Left forelimb (tissue), 1 donor: ENCODE results near the gene CMIP.

ENCODE experiments used
- DNase-seq: peaks from one replicate; pipeline ENCODE4 v3.0.0-alpha.2; 2018; ENCODE audit warnings: low spot score

Gene CMIP

DNA sequence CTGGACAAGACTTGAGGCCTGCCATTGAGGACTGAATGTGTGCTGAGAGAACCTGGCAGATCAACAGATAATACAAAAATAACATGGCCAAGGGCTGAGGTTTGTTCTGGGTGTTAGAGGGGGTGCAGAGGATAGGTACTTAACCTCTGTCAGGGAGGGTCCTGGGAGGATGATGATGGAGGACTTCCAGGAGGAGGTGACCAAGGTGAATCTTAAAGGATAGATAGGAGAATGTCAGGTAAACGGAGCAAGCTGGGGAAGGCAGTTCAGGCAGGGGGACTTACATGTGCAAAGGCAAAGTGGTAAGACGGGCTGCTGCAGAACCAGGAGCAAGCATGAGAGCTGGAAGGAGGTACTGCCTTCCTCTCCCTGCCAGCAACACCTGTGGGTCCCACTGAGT, 214.6 kb downstream of the CMIP start:
- DNase-seq, result no peak

DNA sequence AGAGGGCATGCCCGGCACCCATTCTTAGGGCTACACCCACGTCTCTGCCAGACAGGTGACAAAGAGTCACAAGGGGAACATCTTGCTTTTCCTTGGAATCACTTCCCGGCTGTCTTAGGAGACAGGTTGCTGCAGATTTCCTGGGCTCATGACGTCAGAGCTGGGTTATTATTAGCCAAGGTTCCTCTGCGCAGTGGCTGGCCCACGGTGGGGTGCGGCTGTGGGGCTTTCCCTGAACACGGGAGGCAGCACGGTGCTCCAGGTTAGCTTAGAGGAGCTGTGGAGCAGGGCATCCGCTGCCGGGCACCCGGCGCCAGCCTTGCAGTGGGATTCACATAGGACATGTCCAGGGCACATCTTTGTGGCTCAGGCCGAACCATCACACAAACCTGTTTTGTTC, 216.5 kb downstream of the CMIP start:
- no peak for DNase-seq

DNA sequence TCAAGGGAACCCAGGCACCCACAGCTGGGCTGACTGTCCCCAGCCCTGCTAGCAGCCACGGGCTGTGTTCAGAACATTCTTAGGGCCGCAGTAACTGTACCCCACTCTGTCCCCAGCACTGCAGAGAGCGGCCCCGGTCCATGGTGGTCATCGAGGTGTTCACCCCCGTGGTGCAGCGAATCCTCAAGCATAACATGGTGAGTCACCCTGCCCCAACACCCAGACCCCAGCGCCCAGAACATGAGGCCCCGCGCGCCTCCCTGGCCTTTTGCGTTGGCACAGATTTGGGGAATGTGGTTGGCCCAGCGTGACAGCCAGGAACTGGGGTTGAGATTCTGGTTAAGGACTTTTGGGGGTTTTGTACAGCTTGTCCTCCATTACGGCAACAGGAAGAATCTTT, 219.5 kb downstream of the CMIP start:
- DNase-seq, result no peak

DNA sequence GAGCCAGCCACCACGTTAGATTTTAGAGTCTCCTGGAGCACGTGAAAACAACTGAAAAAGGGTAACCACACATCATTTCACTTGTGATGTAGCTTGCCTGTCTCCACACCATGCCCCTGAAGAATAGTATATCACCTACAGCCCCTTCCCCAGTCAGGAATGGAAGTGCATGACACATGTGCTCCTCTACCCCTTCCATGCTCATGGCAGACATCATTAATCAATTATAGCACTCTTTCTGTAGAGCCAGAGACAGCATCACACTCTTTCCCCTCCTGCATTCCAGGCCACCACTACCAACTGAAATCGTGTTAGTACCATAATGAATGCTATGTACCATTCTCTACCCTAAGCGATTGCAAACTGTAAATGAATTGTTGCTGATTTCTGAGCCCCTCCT, 221.0 kb downstream of the CMIP start:
- no peak for DNase-seq

DNA sequence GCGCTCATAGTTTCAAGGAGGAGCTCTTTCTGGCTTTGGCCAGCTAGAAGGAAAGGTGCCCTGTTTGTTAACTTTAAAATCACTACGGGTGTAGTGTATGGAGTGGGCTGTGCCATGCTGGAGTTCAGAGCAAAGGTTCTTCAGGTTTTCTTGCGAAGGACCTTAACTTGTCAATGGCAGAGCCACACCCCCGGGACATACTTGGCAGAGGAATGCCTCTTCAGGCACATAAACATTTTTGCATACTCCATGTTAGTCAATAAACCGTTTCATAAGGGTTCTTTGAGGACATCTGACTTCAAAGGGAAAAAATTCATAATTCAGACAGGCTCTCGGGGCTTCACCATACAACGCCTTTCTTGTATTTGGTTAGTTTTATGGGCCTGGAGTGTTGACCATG, 221.5 kb downstream of the CMIP start:
- no peak for DNase-seq

DNA sequence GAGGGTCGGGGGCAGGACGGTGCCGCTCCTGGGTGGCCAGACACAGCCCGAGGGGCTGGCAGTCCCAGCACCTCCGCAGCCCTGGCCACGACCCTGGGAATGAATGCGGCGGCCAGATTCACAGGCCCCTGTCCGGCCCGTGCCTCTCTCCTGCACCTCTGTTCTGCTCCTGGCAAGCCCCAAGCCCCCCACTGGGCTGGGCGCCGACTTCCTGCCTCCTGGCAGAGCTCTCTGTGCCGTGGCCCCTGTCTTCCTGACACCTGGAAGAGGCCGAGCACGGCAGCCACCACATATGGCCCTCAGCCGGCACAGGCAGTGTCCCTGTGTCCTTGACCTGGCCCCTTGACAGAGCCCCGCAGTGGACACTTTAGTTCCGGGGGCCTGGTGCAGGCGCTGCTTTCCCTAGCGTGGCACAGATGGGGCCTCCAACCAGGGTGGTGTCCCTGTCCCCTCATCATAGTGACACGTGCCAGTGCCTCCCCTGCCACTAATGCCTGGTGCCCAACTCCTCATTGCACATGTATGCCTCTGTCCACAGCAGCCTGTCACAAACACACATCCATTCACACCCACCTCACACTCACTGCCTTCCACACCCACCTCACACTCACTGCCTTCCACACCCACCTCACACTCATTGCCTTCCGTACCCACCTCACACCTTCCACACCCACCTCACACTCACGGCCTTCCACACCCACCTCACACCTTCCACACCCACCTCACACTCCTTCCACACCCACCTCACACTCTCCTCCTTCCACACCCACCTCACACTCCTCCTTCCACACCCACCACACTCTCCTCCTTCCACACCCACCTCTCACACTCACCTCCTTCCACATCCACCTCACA, 223.9 kb downstream of the CMIP start:
- no peak for DNase-seq

DNA sequence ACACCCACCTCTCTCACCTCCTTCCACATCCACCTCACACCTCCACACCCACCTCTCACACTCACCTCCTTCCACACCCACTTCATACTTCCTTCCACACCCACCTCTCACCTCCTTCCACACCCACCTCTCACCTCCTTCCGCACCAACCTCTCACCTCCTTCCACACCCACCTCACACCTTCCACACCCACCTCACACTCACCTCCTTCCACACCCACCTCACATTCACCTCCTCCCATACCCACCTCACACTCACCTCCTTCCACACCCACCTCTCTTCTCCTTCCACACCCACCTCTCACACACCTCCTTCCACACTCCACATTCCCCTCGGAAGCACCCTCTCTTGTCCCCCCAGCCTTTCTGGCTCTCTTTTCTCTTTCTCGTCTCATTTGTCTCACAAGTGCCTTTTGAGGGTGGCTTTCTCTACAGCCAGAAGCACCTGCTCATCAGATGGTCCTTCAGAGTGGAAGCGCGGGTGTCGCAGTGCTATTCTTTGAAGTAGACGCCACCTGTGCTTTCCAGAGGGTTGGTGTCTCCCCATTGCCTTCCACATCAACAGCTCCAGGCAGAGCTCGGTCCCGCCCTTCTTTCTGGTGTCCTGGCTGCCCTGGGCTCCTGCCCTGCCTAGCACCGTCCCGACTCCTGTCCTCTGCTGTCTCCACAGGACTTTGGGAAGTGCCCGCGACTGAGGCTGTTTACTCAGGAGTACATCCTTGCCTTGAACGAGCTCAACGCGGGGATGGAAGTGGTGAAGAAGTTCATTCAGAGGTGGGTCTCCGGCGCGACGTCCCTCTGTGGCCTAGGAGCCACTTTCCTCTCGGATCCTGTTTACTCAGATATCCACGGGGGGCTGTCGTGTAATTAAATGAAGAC, 225.1 kb downstream of the CMIP start:
- DNase-seq, result no peak

DNA sequence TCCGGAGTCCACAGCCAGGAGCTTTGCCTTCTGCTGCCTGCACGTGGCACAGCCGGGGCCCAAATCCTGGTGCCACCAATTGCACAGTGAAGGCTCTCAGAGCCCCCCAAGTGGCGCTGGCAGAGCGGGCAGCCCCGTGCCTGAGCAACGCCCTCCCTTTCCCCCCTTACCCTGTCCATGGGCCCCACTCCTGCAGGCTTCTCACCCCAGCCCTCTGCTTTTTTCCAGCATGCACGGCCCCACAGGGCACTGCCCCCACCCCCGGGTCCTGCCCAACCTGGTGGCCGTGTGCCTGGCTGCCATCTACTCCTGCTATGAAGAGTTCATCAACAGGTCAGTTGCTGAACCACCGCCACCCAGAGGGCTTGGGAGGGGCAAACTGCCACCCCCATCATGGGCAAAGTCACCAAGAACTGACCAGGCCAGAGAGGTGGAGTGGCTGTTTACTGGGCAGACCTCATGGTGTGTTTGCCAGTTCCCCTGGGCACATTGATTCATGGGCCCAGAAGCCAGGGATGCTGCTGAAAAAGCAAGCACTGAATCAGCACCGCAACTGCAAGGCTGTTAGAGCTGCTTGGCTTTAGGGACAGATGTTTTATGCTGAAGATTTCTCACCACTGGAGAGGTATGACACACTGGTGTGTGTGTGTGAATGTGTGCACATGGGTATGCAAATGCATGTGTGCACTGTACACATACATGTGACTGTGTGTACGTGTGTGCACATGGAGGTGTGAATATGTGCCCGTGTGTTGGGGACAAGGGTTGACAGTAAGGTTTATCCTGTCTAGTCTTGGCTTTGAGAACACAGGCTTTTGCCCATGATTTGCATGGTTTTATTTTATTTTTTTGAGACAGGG, 227.4 kb downstream of the CMIP start:
- DNase-seq, result no peak

DNA sequence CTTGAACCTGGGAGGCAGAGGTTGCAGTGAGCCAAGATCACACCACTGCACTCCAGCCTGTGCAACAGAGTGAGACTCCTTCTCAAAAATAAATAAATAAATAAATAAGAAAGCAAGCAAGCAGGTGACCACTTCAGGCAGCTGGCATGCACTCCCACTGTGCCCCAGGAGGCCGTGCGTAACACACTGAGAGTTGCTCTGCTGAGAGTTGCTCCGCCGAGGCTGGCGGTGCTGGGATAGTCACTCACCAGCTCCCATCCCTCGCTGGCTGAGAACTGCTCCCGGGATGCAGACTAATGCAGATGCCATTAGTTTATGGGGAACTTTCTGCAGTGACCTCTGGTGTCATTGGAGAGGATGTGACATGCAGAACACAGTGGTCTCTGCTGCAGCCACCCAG, 228.8 kb downstream of the CMIP start:
- DNase-seq, result no peak

DNA sequence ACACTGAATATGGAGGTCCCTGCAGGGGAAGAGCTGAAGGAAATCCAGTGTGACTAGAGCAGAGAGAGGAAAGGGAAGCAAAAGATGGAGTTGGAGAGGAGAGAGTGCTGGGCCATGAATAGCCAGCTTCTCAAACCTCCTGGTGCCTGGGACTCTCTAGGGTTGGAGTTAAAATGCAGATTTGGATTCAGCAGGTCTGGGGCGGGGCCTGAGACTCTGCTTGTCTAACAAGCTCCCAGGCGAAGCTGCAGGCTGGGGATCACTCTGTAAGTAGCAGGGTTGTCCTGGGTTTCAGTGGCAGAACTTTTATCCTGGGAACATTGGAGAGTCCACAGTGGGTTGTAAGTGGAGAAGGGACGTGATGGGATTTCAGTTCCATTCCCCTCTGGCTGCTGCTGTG, 231.1 kb downstream of the CMIP start:
- DNase-seq, result no peak

DNA sequence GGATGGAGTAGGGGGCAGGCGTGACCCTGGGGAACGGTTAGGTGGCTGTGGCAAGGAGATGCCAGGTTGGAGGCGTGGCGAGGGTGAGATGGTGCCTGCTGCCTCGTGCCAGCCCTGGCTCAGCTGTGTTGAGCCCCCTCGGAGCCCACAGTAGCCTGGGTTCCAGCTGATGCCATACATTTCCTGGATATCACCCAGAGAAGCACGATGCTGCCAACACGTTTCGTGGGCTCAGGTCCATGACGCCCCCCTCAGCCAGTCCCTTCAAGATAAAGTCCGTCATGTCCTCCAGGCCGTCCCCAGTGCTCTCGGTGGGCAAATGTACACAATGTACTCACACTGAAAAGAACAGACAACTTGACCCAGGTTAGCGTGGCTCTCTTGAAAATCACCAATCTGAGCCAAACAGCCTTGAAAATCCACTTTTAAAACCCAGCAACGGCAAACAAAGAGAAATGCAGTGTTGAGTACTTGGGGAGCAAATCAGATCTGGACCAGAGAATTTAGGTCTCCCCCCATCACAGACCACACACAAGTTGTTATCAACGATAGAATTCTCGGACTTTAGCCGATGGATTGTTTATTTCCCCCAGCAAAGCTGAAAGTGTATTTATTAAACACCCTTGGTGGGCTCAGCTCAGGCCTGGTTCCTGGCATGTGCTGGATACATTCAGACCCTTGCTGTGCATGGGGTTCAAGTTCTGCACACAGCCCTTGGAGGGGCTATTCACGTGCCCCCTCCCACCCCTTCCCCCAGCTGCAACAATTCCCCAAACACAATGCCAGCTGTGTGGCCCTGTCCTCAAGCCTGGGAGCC, 231.7 kb downstream of the CMIP start:
- DNase-seq, result no peak

DNA sequence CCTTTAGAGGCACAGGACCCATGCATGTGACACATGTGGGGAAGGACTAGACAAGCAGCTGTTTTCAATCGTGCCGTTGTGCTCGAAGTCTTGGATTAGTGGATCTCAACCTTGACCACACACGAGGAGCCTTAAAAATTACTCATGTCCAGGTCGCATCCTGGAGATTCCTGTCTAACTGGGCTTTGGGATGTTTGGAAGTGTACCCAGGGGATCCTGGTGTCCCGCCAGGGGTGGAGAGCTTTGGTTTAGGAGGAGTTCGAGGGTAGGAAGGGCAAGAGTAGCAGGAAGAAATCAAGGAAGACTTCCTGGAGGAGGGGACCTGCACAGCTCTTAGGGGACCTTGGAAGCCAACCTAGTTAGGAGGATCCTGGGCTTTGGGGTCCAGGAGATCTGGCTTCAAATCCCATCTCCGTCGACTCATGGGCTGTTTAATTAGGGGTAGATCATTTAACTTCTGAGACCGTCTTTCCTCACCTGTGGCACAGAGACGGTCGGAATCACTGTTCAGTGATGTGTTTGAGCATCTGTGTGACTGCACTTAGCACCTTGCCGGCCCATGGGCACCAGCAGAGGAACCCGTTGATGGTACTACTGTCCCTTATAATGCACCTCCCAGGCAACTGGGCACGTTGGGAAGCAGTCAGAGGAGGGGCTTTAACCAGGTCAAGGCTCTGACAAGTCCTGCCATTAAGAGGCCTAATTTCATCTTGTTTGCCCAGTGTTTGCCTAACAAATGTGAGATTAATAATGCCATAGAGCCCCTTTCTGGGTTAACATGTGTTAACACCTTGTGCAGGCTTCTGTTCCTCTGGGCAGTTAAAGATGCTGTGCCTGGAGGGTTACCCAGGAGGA, 232.5 kb downstream of the CMIP start:
- DNase-seq, result no peak

DNA sequence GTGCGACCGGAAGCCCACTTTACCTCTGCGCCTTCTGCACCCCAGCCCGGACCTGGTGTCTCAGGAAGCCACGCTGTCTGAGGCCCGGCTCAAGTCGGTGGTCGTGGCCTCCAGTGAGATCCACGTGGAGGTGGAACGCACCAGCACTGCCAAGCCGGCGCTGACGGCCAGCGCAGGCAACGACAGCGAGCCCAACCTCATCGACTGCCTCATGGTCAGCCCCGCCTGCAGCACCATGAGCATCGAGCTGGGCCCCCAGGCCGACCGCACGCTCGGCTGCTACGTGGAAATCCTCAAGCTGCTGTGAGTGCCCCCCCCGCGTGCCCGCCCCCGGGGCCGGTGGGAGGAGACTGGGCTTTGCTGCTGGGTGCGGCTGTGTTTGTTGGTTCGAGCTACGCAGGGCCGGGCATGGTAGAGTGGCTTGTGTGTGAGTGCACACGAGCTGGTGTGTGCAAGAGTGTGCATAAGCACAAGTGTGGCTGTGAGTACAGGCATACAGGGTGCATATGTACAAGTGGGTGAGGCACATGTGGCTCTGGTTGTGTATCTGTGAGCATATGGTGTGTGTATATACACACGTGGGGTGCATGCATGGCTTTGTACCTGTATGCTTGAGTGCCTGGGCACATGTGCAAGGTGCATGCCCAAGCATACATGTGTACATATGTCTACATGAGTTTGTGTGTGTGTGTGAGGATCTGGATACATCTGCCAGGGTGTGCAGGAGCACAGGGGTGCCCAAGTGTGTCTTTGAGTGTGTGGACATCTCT, 233.9 kb downstream of the CMIP start:
- DNase-seq, result no peak

DNA sequence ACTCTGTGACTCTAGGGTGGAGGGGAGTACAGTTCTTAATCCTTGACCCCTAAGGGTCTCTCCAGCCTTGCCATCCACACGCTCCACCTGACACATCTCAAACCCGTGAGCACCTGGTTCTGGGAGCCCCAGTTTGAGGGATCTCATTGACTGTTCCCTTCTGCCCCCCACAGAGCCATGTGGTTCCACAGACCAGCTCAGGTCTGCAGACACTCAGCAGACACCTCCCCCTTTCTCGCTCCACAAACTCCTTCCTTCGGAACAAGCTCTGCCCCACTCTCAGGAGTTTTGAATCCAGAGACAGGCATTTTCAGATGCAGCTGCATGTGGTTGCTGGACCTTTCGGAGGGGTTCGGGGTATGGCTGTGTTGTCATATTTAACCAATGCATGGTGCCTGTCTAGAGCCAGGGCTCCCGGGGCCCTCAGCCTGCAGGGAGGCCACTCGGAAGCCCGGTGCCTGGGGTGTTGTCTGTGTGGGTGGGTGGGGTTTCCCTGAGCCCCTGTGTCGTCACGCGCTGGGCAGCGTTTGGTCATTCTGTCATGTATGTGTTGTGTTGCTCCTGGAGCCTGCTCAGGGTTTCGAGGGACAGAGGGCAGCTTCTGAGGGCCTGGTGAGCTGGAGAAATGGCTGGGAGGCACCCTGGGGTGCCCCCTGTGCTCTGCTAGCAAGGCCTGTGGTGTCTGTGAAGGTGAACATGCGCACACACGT, 235.3 kb downstream of the CMIP start:
- no peak for DNase-seq

DNA sequence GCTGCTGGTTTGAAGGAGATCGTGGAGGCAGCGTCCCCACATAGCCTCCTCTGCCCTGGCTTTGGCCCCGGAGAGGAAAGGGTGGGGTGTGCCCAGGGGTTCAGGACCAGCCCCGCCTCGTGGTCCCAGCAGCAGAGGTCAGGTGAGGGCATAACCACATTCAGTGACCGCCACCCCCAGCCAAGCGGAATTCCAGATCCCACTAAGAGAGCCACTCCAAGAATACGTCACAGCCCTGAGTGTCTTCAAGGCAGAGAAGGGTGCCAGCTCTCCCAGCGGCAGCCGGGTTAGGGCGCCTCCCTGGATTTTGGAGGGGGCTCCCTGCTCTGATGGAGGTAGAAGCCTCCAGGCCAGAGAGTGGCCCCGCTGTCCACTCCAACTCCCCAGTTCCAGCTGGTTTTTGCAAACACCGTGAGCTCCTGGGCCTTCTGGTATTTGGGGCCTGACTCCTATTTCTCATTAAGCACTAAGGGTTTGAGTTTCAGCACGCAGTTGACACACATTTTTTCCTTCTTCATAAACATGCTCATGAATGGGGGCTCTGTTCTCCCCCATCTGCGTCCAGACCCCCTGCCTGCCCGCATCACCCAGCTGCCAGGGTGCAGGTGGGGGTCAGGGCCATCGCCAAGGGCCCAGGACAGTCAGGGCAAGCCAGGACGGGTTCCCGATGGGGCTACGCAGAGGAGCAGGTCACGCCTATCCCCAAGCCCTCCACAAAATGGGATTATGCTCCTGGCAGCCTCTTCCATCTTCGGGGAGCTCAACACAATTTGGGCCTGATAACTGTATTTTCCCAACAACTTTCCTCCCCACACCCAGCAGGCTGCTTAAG, 236.1 kb downstream of the CMIP start:
- no peak for DNase-seq

DNA sequence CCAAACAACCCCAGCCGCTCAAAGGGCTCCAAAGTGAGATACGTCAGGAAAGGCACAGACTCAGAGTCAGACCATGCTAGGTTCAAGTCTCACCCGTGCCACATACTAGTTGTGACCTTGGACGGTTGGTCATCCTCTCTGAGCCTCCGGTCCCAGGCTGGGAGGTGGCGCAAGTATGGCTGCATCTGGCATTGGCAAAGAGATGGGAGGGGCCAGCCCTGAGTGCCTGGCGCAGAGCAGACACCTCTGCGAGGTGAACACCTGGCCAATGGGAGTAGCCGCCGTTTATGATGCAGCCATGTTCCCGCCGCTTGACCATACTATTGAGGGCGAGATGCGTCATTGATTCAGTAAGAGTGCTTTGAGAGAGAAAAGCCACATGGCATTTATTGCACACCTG, 236.7 kb downstream of the CMIP start:
- DNase-seq, result no peak

DNA sequence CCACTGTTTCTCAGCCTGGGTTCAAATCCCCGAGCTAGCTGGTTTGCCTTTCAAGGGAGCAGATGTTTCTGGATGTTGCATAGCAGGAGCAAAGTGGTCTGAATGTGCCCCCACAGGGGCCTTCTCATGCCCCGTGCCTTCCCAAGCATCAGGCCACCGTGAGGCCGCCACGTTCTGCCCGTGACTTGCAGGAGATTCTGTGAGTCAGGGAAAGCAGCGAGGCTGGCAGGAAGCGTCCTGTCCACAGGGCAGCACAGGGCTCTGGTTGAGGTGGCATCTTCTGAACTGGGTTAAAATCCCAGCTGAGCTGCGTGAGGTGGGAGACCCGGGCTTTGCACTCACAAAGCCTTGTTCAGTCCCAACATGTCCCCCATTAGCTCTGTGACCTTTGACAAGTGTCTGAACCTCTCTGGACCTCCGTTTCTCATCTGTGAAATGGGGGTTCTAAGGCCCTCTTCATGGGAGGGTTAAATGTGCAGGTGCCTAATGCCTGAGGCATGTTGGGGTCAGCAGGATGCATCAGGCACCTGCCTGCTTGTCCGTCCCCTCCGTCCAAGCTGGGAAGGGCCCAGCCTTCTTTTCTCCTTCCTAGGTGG, 239.7 kb downstream of the CMIP start:
- no peak for DNase-seq

DNA sequence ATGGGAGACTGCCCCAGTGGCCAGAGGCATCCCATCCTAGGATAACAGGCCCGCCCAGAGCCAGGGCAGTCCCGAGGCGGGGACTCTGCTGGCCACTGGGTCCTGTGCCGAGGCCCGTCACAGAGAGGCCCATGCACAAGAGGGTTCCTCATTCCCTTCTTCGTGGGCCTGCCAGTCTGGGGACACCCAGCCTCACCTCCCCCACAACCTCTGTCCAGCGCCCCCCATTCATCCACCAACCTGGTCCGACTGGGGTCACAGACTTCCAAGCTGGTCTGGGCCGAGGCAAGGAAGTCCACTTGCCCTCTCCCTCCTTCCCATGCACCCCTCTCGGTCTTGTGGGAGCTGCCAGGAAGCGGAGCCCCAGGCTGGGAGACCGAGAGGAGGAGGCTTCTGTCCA, 240.3 kb downstream of the CMIP start:
- DNase-seq, result no peak
